C1 segment of cervical spinal cord (tissue), 14 donors: ENCODE measurements around the gene JRKL.
A peak's percentile ranks its signal among the peaks of the same experiment; 100 is the strongest.
"Not testable (repeated sequence)": the region's sequence is repeated elsewhere in the genome, so short reads cannot be mapped to it uniquely, and the experiment has no call there.

Source experiments
- DNase-seq, 14 donors: peaks; one replicate each; lab custom pipeline; 2025; lab: John Stamatoyannopoulos, UW

The JRKL gene

GRCh38 chr11:96393753-96394348, 4.0 kb downstream of the JRKL start:
- DNase-seq, result peak in 2 of 14 donors; percentile 0 to 7

DNA sequence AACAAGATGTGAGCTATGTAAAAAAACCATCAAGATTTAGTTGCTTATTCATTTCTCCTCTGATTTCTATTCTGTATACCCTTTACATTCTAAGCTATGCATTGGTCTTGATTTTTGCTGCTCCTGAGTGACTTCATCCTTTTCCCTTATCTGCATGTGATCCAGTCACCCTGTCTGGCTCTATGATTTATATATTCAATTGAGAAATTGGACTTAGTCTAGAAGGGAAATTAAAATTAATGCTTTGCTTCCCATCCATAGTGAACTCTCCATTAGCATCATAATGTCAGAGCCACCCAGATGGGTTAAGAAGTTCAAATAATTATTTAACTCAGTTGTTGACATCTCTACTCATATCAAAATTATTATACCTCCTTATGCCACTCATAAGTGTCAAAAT, 5.0 kb downstream of the JRKL start:
- DNase-seq, result no peak

DNA sequence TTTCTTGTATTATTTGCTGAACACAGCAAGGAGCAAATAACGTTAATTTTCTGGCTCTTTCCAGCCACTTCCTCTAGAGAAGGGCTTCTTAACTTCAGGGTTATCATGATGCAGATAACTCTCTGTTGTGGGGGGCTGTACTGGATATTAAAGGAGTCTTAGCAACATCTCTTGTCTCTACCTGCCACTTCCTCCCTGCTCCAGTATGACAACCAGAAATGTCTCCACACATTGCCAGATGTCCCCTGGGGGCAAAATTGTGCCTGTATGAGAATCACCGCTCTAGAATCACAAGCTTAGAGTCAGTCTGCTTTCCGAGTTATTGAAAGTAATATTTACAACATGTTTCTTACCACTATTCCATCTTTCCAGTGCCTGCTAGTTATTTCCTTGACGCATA, 6.8 kb downstream of the JRKL start:
- DNase-seq, result no peak

- DNase-seq, result no peak
Observed at GRCh38 chr11:96397863-96398262, 8.1 kb downstream of the JRKL start.

- no peak for DNase-seq
Observed at GRCh38 chr11:96400697-96401096, 10.9 kb downstream of the JRKL start.

- not testable (repeated sequence) for DNase-seq
Observed at GRCh38 chr11:96411412-96411811, 21.6 kb downstream of the JRKL start.

DNA sequence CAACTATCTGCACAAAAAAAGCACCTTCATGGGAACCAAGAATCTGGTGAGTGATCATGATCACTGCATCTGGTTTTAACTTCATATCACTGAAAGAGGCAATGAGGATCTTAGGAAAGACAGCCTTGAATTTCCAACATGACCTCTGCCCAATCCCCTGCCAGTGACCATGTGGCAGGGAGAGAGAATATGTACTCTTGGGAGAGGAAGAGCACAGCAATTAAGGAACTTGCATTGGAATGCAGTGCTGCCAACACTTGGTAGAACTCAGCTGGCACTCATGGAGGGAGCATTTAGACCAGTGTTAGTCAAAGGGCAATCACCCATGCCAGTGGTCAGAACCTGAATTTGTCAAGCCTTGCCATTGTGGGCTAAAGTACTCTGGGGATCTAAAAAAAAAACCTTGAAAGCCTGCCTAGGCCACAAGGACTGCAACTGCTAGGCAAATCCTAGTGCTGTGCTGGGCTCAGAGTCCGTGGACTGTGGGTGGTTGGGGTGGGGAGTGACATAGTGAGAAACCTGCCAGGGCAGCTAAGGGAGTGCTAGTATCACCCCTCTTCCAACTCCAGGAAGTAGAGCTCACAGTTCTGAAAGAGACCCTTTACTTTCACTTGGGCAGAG, 23.1 kb downstream of the JRKL start:
- no peak for DNase-seq

GRCh38 chr11:96413408-96413807, 23.6 kb downstream of the JRKL start:
- no peak for DNase-seq

- DNase-seq, result no peak
Observed at GRCh38 chr11:96424693-96425092, 34.9 kb downstream of the JRKL start.

DNA sequence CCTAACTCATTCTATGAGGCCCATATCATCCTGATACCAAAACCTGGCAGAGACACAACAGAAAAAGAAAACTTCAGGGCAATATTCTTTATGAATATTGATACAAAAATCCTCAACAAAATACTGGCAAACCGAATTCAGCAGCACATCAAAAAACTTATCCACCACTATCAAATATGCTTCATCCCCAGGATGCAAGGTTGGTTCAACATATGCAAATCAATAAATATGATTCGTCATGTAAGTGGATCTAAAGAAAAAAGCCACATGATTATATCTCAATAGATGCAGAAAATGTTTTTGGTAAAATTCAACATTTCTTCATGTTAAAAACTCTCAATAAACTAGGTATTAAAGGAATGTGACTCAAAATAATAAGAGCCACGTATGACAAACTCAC, 40.9 kb downstream of the JRKL start:
- no peak for DNase-seq

- DNase-seq, result not testable (repeated sequence)
Observed at GRCh38 chr11:96432654-96433053, 42.8 kb downstream of the JRKL start.
